AG20443 (cell line): ENCODE data around the gene MVD.
"Not testable (repeated sequence)": the region's sequence is repeated elsewhere in the genome, so short reads cannot be mapped to it uniquely, and the experiment has no call there.

Experiments used
- DNase-seq: peaks from one replicate; pipeline ENCODE4 v3.0.0; 2012; ENCODE audit warnings: low spot score, mixed read lengths

MVD gene

GRCh38 chr16:88681709-88682451 is 19.0 kb upstream of the MVD start:
- DNase-seq = no peak

GRCh38 chr16:88681084-88681680 is 18.3 kb upstream of the MVD start:
- DNase-seq = no peak

DNA sequence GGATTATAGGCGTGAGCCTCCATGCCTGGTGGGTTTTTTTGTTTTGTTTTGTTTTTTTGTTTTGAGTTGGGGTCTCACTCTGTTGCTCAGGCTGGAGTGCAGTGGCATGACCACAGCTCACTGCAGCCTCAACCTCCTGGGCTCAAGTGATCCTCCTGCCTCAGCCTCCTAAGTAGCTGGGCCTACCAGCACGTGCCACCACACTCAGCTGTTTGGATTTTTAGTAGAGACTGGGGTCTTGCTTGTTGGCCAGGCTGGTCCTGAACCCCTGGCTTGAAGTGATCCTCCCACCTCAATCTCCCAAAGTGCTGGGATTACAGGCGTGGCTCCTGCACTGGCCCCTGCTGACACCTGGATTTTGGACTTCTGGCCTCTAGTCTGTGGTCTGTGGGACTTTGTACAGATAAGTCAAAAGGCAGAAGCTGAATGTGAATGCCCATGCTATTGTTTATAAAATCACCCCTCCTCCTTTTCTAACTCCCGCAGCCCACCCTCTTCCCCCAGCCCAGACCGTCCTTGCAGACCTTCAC is 17.7 kb upstream of the MVD start:
- DNase-seq = no peak

GRCh38 chr16:88678224-88678979 is 15.5 kb upstream of the MVD start:
- DNase-seq = no peak

GRCh38 chr16:88677721-88678120 is 14.8 kb upstream of the MVD start:
- no peak for DNase-seq

GRCh38 chr16:88676502-88677242 is 13.8 kb upstream of the MVD start:
- no peak for DNase-seq

GRCh38 chr16:88673716-88674379 is 11.0 kb upstream of the MVD start:
- DNase-seq = no peak

- DNase-seq = no peak
These were observed 9.9 kb upstream of the MVD start for GRCh38 chr16:88672776-88673175.

- no peak for DNase-seq
These were observed 8.9 kb upstream of the MVD start for GRCh38 chr16:88671806-88672205.

DNA sequence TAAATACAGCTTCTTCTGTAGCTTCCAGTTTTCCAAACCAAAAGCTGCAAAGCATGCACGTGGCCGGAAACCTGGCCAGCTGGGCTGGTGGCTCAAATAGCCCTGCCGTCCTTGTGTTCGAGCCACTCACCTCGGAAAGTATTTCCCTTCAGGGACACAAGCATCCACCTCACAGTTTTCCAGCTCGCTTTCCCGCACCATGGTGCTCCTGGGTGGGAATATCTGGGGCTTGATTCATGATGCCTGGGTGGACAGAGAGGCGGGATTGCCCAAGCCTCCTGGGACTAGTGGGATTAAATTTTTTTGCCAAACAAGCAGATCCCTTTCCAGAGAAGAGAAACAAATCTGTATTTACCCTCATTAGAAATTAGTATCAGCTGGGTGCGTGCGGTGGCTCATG is 7.1 kb upstream of the MVD start:
- peak; percentile 47 for DNase-seq

GRCh38 chr16:88669493-88669892 is 6.6 kb upstream of the MVD start:
- DNase-seq = not testable (repeated sequence)

- DNase-seq = no peak
These were observed 4.6 kb upstream of the MVD start for GRCh38 chr16:88667461-88667860.

DNA sequence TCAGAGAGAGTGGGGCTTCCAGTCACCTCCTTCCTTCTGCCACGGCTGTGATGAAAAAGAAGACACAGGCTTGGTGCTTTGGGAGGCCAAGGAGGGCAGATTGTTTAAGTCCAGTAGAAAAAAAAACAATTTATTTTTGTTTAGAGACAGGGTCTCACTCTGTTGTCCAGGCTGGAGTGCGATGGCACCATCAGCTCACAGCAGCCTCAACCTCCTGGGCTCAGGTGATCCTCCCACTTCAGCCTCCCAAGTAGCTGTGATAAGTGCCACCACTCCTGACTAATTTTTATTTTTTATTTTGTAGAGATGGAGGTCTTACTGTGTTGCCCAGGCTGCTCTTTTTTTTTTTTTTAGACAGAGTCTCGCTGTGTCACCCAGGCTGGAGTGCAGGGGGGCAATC is 2.7 kb upstream of the MVD start:
- DNase-seq = no peak

- no peak for DNase-seq
These were observed 2.3 kb upstream of the MVD start for GRCh38 chr16:88665148-88665547.

- DNase-seq = no peak
These were observed 559 bp downstream of the MVD start for GRCh38 chr16:88662222-88662842.

DNA sequence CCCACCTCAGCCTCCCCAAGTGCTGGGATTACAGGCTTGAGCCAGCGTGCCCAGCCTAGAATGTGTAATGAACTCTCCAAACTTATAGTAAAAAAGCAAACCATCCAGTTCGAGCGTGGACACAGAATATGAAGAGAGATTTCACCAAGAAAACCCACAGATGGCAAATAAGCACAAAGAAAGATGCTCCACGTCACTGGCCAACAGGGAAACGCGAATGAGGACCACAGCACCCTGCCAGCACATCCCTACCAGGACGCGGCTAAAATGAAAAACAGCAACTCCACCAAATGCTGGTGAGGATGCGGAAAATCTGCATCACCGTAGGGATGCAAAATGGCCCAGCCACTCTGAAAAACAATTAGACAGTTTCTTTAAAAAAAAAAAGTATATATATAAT is 1.4 kb downstream of the MVD start:
- DNase-seq = no peak

- no peak for DNase-seq
These were observed 3.7 kb downstream of the MVD start for GRCh38 chr16:88659160-88659559.

DNA sequence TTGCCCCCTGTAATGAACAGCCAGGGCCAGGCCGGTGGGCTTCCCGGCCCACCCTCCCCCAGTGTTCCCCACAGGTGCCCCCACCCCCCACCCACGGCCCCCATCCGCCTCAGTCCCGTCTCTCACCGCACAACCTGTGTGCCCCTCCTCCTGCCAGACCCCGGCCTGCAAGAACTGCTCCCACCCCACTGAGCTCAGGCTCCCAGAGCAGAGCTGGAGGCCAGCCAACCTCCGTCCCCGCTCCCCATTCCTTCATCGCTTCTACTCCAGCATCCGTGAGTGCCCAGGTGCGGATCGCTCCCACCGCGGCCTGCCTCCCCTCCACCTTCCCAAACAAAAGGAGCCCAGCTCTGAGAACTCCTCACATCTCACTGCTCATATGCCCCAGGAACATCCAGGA is 4.2 kb downstream of the MVD start:
- no peak for DNase-seq

DNA sequence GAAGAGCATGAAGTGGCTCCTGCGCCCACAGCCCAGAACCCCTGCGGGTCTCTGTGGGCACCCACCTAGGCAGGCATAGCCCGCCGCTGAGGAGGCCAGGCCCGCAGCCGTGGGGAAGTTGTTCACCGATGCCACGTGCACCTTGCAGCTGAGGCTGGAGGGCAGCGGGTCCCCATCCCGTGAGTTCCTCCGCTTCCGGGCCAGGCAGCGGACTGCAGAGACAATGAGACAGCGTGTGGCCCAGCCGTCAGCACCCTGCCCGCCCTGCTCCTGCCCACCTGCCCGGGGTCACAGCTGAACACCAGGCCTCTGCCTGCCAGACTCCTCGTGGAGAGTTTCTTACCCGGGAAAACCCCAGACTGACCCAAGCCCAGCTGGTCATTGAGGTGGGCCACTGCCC is 5.5 kb downstream of the MVD start:
- DNase-seq = no peak

- DNase-seq = no peak
These were observed 6.5 kb downstream of the MVD start for GRCh38 chr16:88656291-88656980.
